SKM-1 treated with dmso at 0.1 percent for 144 hours (cell line): ENCODE results near the gene TUBB3.
A peak's percentile ranks its signal among the peaks of the same experiment; 100 is the strongest.

Experiments used
- DNase-seq: peaks from one replicate; lab custom pipeline; 2025; ENCODE audit not compliant: unreplicated experiment; lab: John Stamatoyannopoulos, UW

Gene TUBB3

DNA sequence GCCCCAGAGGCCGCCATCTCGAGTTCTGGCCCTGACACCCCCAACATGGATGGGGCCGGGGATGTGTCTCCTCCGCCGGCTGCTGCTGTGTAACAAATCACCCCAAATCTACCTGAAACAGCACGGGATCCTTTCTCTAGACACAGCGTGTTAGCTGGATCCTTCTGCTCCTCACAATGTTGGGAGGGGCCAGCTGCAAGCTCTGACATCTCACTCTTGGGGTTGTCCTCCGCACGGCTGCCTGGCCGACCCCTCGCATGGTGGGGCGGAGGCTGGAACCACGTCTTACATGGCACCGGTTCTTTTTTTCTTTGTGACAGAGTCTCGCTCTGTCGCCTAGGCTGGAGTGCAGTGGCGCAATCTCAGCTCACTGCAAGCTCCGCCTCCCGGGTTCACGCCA is 13.8 kb downstream of the TUBB3 start:
- no peak for DNase-seq

DNA sequence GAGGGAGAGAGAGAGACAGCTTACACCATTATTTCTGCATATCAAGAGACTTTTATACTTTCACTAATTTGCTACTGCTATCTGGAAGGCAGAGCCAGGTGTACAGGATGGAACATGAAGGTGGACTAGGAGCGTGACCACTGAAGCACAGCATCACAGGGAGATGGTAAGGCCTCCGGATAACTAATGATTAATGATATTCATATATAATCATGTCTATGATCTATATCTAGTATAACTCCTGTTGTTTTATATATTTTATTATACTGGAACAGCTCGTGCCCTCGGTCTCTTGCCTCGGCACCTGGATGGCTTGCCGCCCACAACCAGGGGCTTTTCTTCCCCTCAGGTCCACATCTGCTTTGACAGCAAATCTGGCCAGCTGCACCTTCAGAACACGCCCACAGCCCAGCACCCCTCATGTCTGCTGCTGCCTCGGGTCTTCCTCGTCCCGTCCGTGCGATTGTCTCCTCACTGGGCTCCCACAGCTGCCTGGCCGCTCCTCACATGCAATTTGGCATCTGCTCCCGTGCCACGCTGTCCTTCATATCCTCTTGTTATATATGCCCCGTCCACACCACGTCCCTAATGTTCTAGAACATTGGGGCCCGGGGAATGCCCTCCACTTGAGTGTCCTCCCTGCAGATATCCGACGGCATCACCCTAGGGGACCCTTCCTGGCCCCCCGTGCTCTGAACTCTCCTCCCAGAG is 15.2 kb downstream of the TUBB3 start:
- no peak for DNase-seq

DNA sequence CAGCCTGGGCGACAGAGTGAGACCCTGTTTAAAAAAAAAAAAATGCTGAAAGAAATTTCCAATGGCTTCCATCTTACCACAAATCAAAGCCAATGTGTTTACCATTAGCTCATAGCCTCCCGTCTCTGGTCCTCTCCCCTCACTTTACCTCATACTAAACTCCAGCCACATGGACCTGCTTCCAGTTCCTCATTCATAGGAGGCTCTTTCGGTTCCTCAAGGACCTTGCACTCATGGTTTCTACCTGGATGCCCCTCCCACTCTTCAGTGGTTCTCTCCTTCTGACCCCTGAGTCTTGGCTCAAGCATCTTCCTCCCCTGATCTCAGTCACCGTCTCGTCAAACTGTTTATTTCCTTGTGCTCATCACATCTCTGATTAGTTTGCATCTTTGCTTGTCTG is 21.6 kb downstream of the TUBB3 start:
- DNase-seq = no peak

DNA sequence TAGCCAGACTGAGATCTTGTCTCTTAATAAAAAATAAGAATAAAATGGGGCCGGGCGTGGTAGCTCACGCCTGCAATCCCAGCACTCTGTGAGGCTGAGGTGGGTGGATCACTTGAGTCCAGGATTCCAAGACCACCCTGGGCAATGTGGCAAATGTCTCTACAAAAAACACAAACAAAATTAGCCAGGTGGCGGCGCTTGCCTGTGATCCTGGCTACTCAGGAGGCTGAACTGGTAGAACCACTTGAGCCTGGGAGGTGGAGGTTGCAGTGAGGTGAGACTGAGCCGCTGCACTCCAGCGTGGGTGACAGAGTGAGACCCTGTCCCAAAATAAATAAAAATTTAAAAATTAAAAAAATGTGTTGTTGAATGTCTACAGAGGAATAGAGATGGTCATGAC is 22.5 kb downstream of the TUBB3 start:
- DNase-seq = no peak

GRCh38 chr16:89946515-89946914 is 23.4 kb downstream of the TUBB3 start:
- no peak for DNase-seq

GRCh38 chr16:89949121-89949742 is 26.1 kb downstream of the TUBB3 start:
- DNase-seq = no peak

- DNase-seq = no peak
These were observed 26.6 kb downstream of the TUBB3 start for GRCh38 chr16:89949756-89950155.

- no peak for DNase-seq
These were observed 28.4 kb downstream of the TUBB3 start for GRCh38 chr16:89951509-89951908.

GRCh38 chr16:89952049-89952448 is 28.9 kb downstream of the TUBB3 start:
- DNase-seq = no peak

GRCh38 chr16:89952551-89952950 is 29.4 kb downstream of the TUBB3 start:
- DNase-seq = no peak

DNA sequence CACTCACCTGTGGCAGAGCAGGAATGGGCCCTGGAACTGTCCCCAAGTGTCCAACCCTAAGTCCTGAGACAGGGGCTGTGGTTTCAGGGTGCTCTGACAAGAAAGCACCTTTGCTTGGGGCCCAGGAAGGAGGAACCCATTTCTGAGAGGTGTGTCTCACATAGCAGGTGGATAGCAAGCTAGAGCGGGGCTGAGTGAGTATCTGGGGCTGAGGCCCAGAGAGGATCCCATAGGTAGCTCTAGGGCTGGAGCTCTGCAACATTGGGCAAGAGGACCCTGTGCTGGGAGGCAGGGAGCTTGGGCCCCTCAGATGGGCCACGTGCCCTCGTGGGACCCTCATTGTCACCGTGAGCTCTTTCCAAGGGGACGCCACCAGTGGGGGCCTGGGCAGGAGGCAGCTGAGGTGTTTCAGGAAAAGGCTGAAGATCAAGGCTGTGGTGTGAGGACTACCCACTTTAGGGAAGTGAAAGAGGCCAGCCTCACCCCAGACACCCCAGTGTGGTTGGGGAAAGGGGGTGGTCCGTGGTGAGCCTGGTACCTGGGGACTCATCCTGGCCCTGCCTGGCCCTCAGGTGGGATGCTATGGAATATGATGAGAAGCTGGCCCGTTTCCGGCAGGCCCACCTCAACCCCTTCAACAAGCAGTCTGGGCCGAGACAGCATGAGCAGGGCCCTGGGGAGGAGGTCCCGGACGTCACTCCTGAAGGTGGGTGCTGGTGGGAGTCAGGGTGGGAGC is 30.7 kb downstream of the TUBB3 start:
- DNase-seq = no peak

DNA sequence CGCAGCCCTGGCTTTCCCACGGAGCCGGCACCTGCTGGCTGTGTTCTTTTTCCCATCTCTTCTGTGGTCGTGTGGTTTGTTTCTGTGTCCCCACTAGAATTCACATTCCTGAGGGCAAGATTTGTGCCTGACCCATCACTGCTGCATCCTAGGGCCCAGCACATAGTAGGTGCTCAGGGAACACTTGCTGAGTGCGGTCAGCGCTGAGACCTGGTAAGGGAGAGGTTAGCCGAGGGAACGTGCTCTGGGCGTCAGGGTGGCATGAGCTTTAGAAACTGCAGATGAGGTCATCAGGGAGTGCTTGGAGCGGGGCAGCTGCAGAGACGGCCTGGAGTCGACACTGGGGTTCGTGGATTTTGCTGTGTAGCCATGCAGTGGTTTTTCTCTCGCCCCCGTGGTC is 31.3 kb downstream of the TUBB3 start:
- no peak for DNase-seq

DNA sequence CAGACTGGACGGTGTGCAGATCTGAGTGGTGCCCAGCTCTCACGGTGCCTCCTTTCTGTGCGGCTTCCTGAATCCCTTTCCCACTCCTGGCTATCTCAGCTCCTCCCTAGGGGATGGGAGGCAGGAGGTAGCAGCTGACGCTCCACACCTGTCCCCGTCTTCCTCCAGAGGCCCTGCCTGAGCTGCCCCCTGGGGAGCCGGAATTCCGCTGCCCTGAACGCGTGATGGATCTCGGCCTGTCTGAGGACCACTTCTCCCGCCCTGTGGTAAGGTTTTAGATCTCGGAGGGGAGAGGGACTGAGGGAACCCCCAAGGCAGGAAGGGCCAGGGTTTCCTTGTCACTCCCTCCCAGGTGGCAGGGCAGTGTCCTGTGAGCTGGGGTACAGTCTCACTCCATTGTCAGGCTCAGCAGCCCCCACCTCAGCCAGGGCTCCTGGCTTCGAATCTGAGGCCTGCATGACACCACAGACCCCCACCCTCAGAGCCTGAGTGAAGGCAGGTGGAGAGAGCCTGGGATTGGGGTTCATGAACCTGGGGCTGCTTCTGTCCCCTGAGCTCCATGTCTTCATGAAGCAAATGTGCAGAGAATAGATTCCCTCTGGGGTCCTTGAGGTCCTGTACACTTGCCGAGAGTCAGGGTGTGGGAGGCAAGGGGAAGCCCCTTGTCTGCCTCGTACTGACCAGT is 32.0 kb downstream of the TUBB3 start:
- DNase-seq = no peak

- peak; percentile 81 for DNase-seq
These were observed 33.5 kb downstream of the TUBB3 start for GRCh38 chr16:89956505-89957215.

DNA sequence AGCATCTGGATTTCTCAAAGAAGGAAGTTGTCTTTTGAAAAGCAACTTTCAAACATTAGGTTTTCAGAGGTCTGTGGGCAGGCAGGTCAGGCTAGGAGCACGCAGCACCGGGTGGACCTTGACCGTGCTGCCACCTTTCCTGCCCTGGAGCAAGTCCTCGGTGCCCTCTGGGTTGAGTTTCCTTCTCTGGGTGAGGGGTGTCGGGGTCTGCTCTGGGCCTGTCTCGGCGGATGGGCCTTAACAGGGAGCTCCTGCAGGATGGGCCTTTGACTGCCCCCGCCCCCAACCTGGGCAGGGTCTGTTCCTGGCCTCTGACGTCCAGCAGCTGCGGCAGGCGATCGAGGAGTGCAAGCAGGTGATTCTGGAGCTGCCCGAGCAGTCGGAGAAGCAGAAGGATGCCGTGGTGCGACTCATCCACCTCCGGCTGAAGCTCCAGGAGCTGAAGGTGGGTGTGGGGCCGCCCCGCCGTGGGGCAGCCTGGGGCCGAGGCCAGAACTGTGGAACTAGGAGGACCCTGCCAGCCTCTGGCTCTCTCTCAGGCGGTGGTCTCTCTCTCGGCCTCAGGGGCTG is 34.2 kb downstream of the TUBB3 start:
- no peak for DNase-seq

- peak; percentile 20 for DNase-seq
These were observed 34.9 kb downstream of the TUBB3 start for GRCh38 chr16:89958068-89958467.

- no peak for DNase-seq
These were observed 35.5 kb downstream of the TUBB3 start for GRCh38 chr16:89958596-89958995.

DNA sequence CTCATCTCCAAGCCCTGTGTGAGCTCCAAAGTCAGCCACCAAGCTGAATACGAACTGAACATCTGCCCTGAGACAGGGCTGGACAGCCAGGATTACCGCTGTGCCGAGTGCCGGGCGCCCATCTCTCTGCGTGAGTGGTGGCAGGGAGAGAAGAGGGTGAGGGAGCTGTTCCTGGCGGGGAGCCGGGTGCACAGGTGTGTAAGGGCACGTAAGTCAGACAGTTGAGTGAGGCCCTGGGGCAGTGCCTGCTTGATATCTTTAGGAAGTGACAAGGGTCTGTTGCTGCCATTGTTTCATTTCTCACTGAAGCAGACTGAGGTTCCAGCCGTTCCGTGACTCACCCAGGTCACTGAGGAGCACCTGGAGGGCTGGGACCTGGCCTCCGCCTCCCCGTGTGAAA is 37.8 kb downstream of the TUBB3 start:
- DNase-seq = no peak

- no peak for DNase-seq
These were observed 38.8 kb downstream of the TUBB3 start for GRCh38 chr16:89961920-89962319.

GRCh38 chr16:89962754-89963498 is 39.8 kb downstream of the TUBB3 start:
- DNase-seq = no peak
